SK-N-SH (cell line): ENCODE data around the gene TENT4A. TPM values are rescaled to one million over a fixed set of nuclear protein-coding genes. Genes with fewer than 3 reads are reported as not detected.

Experiments used
- CTCF ChIA-PET: fragments of 300-600, 350-600 bp; formaldehyde crosslinking; extraction: SDS; loops from one replicate; lab custom pipeline; 2021; lab: Yijun Ruan, JAX
- POLR2A ChIA-PET: fragments of 350-600 bp; sonication (Branson Sonifier 250); formaldehyde crosslinking; extraction: SDS; loops from one replicate; lab custom pipeline; 2020; ENCODE audit warnings: antibody characterized with exemption, inconsistent platforms; lab: Yijun Ruan, JAX
- DNase-seq: peaks from one replicate; pipeline ENCODE4 v3.0.0; 2012
- H2AFZ ChIP-seq: fragments of 200-600 bp; sonication (generic); 2 replicates; pipeline ENCODE4 v1.8.1; 2016; ENCODE audit warnings: antibody characterized with exemption, mild to moderate bottlenecking, low read depth
- H3F3A ChIP-seq: fragments of 200-600 bp; sonication (generic); replicated peaks from 2 replicates; pipeline ENCODE3; 2016; ENCODE audit warnings: antibody characterized with exemption, mild to moderate bottlenecking; ENCODE audit not compliant: insufficient read depth
- H3K27ac ChIP-seq, 2 experiments: fragments of 200-500 bp in 1 of 2; fragments of 200-600 bp in 1 of 2; sonication (Bioruptor generic) in 1 of 2; sonication (generic), shearing (Covaris generic) in 1 of 2; 2 replicates each; pipeline versions ENCODE4 v1.5.1 to v1.6.1; 2014 to 2016; ENCODE audit warnings: low read depth in 2 of 2, inconsistent platforms in 1 of 2, low read length in 1 of 2, mild to moderate bottlenecking in 1 of 2, mixed read lengths in 1 of 2
- H3K27me3 ChIP-seq: fragments of 200-600 bp; sonication (generic), shearing (Covaris generic); 2 replicates; pipeline ENCODE4 v1.6.1; 2016; ENCODE audit warnings: mixed run types; ENCODE audit not compliant: insufficient read depth
- H3K36me3 ChIP-seq, 2 experiments: fragments of 200-500 bp in 1 of 2; fragments of 200-600 bp in 1 of 2; sonication (Bioruptor generic) in 1 of 2; sonication (generic) in 1 of 2; replicated peaks in 1 of 2; 2 replicates each; pipeline versions ENCODE3 to v1.5.1; 2014 to 2016; ENCODE audit warnings: low read length in 1 of 2, mild to moderate bottlenecking in 1 of 2; ENCODE audit not compliant: insufficient read depth in 2 of 2, control insufficient read depth in 1 of 2
- H3K4me1 ChIP-seq, 2 experiments: fragments of 200-500 bp in 1 of 2; fragments of 200-600 bp in 1 of 2; sonication (Bioruptor generic) in 1 of 2; sonication (generic), shearing (Covaris generic) in 1 of 2; 2 replicates each; pipeline versions ENCODE4 v1.5.1 to v1.6.1; 2014 to 2016; ENCODE audit warnings: low read depth in 1 of 2, low read length in 1 of 2, mixed run types in 1 of 2; ENCODE audit not compliant: insufficient read depth in 2 of 2, control insufficient read depth in 1 of 2
- H3K4me2 ChIP-seq: fragments of 200-600 bp; sonication (generic), shearing (Covaris generic); 2 replicates; pipeline ENCODE4 v1.6.1; 2017; ENCODE audit warnings: mixed run types
- H3K4me3 ChIP-seq, 2 experiments: fragments of 200-500 bp in 1 of 2; fragments of 200-600 bp in 1 of 2; sonication (Bioruptor generic) in 1 of 2; sonication (generic), shearing (Covaris generic) in 1 of 2; 2 replicates each; pipeline versions ENCODE4 v1.5.1 to v1.8.1; 2014 to 2016; ENCODE audit warnings: low read depth in 2 of 2, inconsistent platforms in 1 of 2, low read length in 1 of 2, mild to moderate bottlenecking in 1 of 2, mixed read lengths in 1 of 2, moderate library complexity in 1 of 2
- H3K79me2 ChIP-seq: fragments of 200-600 bp; sonication (generic); 2 replicates; pipeline ENCODE4 v1.8.1; 2017; ENCODE audit warnings: mild to moderate bottlenecking; ENCODE audit not compliant: insufficient read depth
- H3K9ac ChIP-seq: fragments of 200-600 bp; sonication (generic); 2 replicates; pipeline ENCODE4 v1.6.1; 2017; ENCODE audit warnings: mixed run types
- H3K9me2 ChIP-seq: fragments of 200-600 bp; sonication (generic); 2 replicates; pipeline ENCODE4 v1.6.1; 2017; ENCODE audit warnings: mixed run types
- H3K9me3 ChIP-seq: fragments of 200-600 bp; sonication (generic); 2 replicates; pipeline ENCODE4 v1.6.1; 2017; ENCODE audit warnings: mixed run types, mild to moderate bottlenecking, moderate library complexity
- H4K20me1 ChIP-seq: fragments of 200-600 bp; sonication (generic); 2 replicates; pipeline ENCODE4 v1.6.1; 2017; ENCODE audit warnings: mild to moderate bottlenecking, mixed run types; ENCODE audit not compliant: insufficient read depth
- CHD2 ChIP-seq: fragments of 150-350 bp; IDR thresholded peaks from 2 replicates; pipeline ENCODE4 v1.6.1; 2018; ENCODE audit warnings: low read length; ENCODE audit not compliant: partially characterized antibody
- EZH2phosphoT487 ChIP-seq: fragments of 200-600 bp; sonication (generic); IDR thresholded peaks from 2 replicates; pipeline ENCODE4 v1.6.1; 2017; ENCODE audit warnings: low read depth, mixed run types, mild to moderate bottlenecking, antibody characterized with exemption, moderate library complexity, borderline replicate concordance
- FOXM1 ChIP-seq: IDR thresholded peaks from 2 replicates; pipeline ENCODE4 v1.4.0; 2012; ENCODE audit warnings: low read depth, mild to moderate bottlenecking
- GABPA ChIP-seq: IDR thresholded peaks from 2 replicates; pipeline ENCODE4 v1.4.0; 2012; ENCODE audit warnings: low read depth, mild to moderate bottlenecking
- GATA2 ChIP-seq: sonication (generic); formaldehyde crosslinking; IDR thresholded peaks from 2 replicates; pipeline ENCODE4 v1.5.0; 2020; ENCODE audit warnings: mild to moderate bottlenecking, missing genetic modification reagents
- JUND ChIP-seq: IDR thresholded peaks from 2 replicates; pipeline ENCODE4 v1.4.0; 2012
- MEF2A ChIP-seq: IDR thresholded peaks from 2 replicates; pipeline ENCODE4 v1.4.0; 2012; ENCODE audit warnings: low read depth, borderline replicate concordance
- NRF1 ChIP-seq: IDR thresholded peaks from 2 replicates; pipeline ENCODE4 v1.6.1; 2012; ENCODE audit warnings: low read depth, mild to moderate bottlenecking, low read length
- POLR2AphosphoS5 ChIP-seq: IDR thresholded peaks from 2 replicates; pipeline ENCODE4 v1.6.1; 2012; ENCODE audit warnings: low read depth, low read length
- RCOR1 ChIP-seq: fragments of 150-350 bp; IDR thresholded peaks from 2 replicates; pipeline ENCODE4 v1.6.1; 2017; ENCODE audit warnings: antibody characterized with exemption, low read length
- RFX5 ChIP-seq: IDR thresholded peaks from 2 replicates; pipeline ENCODE4 v1.6.1; 2012; ENCODE audit warnings: mild to moderate bottlenecking, improper control_type of control experiment, low read length
- SMC3 ChIP-seq: IDR thresholded peaks from 2 replicates; pipeline ENCODE4 v1.6.1; 2012; ENCODE audit warnings: low read depth, low read length, improper control_type of control experiment
- TEAD4 ChIP-seq: IDR thresholded peaks from 2 replicates; pipeline ENCODE4 v1.4.0; 2012; ENCODE audit warnings: mild to moderate bottlenecking, borderline replicate concordance; ENCODE audit not compliant: insufficient read depth
- WGBS: methylation state at CpG from one replicate; pipeline ENCODE4 v1.1.6; 2017; ENCODE audit warnings: low lambda C conversion rate; 5-methylcytosine and 5-hydroxymethylcytosine counted together
- polyA plus RNA-seq, 3 experiments: library from polyadenylated mRNA; depleted of rRNA; stranded (reverse); fragments of >200 nt; gene quantifications; 2 replicates each; pipeline ENCODE4 v1.2.3, GENCODE V29; 2012
- TF ChIP-seq, protein P1 (sequence below): fragments of 150-350 bp; IDR thresholded peaks from 2 replicates; pipeline ENCODE4 v1.6.1; 2017; ENCODE audit warnings: antibody characterized with exemption, low read length, low read depth, borderline replicate concordance
- TF ChIP-seq, protein P2 (sequence below): IDR thresholded peaks from 2 replicates; pipeline ENCODE4 v1.6.1; 2012; ENCODE audit warnings: mild to moderate bottlenecking, low read depth, low read length, moderate library complexity

Gene TENT4A
- polyA plus RNA-seq, 1 of the 3 experiments (the other 2 are of a cell fraction) = 6.0 TPM

- DNase-seq = no peak
- TF ChIP-seq RCOR1 (no peak), POLR2AphosphoS5 (no peak), TEAD4 (no peak), CHD2 (no peak), MEF2A (no peak), EZH2phosphoT487 (no peak), GATA2 (CRISPR knock-in tag) (no peak), FOXM1 (no peak), GABPA (no peak), NRF1 (no peak), SMC3 (no peak), JUND (no peak), RFX5 (no peak)
- TF ChIP-seq, protein P1, sequence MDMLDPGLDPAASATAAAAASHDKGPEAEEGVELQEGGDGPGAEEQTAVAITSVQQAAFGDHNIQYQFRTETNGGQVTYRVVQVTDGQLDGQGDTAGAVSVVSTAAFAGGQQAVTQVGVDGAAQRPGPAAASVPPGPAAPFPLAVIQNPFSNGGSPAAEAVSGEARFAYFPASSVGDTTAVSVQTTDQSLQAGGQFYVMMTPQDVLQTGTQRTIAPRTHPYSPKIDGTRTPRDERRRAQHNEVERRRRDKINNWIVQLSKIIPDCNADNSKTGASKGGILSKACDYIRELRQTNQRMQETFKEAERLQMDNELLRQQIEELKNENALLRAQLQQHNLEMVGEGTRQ = no peak
- TF ChIP-seq, protein P2, sequence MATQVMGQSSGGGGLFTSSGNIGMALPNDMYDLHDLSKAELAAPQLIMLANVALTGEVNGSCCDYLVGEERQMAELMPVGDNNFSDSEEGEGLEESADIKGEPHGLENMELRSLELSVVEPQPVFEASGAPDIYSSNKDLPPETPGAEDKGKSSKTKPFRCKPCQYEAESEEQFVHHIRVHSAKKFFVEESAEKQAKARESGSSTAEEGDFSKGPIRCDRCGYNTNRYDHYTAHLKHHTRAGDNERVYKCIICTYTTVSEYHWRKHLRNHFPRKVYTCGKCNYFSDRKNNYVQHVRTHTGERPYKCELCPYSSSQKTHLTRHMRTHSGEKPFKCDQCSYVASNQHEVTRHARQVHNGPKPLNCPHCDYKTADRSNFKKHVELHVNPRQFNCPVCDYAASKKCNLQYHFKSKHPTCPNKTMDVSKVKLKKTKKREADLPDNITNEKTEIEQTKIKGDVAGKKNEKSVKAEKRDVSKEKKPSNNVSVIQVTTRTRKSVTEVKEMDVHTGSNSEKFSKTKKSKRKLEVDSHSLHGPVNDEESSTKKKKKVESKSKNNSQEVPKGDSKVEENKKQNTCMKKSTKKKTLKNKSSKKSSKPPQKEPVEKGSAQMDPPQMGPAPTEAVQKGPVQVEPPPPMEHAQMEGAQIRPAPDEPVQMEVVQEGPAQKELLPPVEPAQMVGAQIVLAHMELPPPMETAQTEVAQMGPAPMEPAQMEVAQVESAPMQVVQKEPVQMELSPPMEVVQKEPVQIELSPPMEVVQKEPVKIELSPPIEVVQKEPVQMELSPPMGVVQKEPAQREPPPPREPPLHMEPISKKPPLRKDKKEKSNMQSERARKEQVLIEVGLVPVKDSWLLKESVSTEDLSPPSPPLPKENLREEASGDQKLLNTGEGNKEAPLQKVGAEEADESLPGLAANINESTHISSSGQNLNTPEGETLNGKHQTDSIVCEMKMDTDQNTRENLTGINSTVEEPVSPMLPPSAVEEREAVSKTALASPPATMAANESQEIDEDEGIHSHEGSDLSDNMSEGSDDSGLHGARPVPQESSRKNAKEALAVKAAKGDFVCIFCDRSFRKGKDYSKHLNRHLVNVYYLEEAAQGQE = no peak
- POLR2A ChIA-PET = no interaction called here
- Histone ChIP-seq H3K9ac (no peak overlapping the region), H3K79me2 (peaks cover 99% of the 10 kb centered on the region), H3K27me3 (no peaks in the 10 kb centered on the region), H3K27ac (no peak overlapping the region), H4K20me1 (peaks cover 93% of the 10 kb centered on the region), H3F3A (peaks cover 36% of the 10 kb centered on the region), H2AFZ (no peak overlapping the region), H3K4me1 (peaks cover 51 to 68% of the 10 kb centered on the region in 2 experiments), H3K9me3 (no peaks in the 10 kb centered on the region), H3K4me2 (no peak overlapping the region), H3K4me3 (no peak overlapping the region), H3K36me3 (peaks cover 2 to 4% of the 10 kb centered on the region in 2 experiments), H3K9me2 (no peaks in the 10 kb centered on the region)
- CTCF ChIA-PET = interaction anchor here (1.4 to 6.5 kb wide), 2 partner anchors 15 to 36 kb away, joined by 3 to 37 read pairs; no protein-coding TSS in a partner anchor
- 90% methylated on average over 8 of the region's 8 CpGs for WGBS
These were observed 17.2 kb downstream of the TENT4A start for GRCh38 chr5:6730407-6730806.
